ENCODE results near the gene TARBP1. TPM values are rescaled to one million over a fixed set of nuclear protein-coding genes. Genes with fewer than 3 reads are reported as not detected.

TARBP1 gene
- total and polyA plus RNA-seq, 2 of the 13 experiments (the other 11 are each of a cell fraction or from before 2014, with no cell fraction given): 37.7 to 67.0 TPM

- TF ChIP-seq HOXA5 (CRISPR knock-in tag; IDR thresholded peaks at IDR 0.05) (0 out of 2 replicates have a peak, but pooled peaks have one; percentile 31), NR3C1 (CRISPR knock-in tag; IDR thresholded peaks at IDR 0.05) (no peak), CEBPB (IDR thresholded peaks at IDR 0.05; ENCODE audit: borderline replicate concordance, low read depth, low read length) (no peak), KLF16 (CRISPR knock-in tag; IDR thresholded peaks at IDR 0.05) (peak in 1 of 2 experiments; percentile 90; a peak in 2 of 4 replicates), POLR2A (IDR thresholded peaks at IDR 0.05; ENCODE audit: insufficient read depth in 1 of 2, low read depth in 2 of 2, low read length in 2 of 2) (peak; percentile 88), NFYB (CRISPR knock-in tag; IDR thresholded peaks at IDR 0.05) (peak; percentile 38; the same call in 1 of the 2 replicates), ARID5B (CRISPR knock-in tag; IDR thresholded peaks at IDR 0.05) (peak; percentile 57), CTCF (CRISPR knock-in tag; IDR thresholded peaks at IDR 0.05) (peak; percentile 37; the same call in 1 of the 2 replicates), POGZ (CRISPR knock-in tag; IDR thresholded peaks at IDR 0.05) (peak; percentile 87), ZNF709 (CRISPR knock-in tag; IDR thresholded peaks at IDR 0.05) (peak; percentile 90), MAFG (CRISPR knock-in tag; IDR thresholded peaks at IDR 0.05) (peak; percentile 11; the same call in 1 of the 2 replicates), ZNF280B (CRISPR knock-in tag; IDR thresholded peaks at IDR 0.05; ENCODE audit: borderline replicate concordance) (peak; percentile 70), HNRNPUL1 (IDR thresholded peaks at IDR 0.05; ENCODE audit: low read depth, low read length) (no peak), ZNF776 (CRISPR knock-in tag; IDR thresholded peaks at IDR 0.05) (peak; percentile 75; the same call in 1 of the 2 replicates), NR2F6 (IDR thresholded peaks at IDR 0.05) (no peak), NR2F6 (CRISPR knock-in tag; IDR thresholded peaks at IDR 0.05) (0 out of 2 replicates have a peak, but pooled peaks have one; percentile 30), ZNF230 (CRISPR knock-in tag; IDR thresholded peaks at IDR 0.05) (peak; percentile 91), SRSF1 (optimal IDR thresholded peaks at IDR 0.05; ENCODE audit: low read depth, low read length) (peak; percentile 59)
- TF ChIP-seq, protein P1, sequence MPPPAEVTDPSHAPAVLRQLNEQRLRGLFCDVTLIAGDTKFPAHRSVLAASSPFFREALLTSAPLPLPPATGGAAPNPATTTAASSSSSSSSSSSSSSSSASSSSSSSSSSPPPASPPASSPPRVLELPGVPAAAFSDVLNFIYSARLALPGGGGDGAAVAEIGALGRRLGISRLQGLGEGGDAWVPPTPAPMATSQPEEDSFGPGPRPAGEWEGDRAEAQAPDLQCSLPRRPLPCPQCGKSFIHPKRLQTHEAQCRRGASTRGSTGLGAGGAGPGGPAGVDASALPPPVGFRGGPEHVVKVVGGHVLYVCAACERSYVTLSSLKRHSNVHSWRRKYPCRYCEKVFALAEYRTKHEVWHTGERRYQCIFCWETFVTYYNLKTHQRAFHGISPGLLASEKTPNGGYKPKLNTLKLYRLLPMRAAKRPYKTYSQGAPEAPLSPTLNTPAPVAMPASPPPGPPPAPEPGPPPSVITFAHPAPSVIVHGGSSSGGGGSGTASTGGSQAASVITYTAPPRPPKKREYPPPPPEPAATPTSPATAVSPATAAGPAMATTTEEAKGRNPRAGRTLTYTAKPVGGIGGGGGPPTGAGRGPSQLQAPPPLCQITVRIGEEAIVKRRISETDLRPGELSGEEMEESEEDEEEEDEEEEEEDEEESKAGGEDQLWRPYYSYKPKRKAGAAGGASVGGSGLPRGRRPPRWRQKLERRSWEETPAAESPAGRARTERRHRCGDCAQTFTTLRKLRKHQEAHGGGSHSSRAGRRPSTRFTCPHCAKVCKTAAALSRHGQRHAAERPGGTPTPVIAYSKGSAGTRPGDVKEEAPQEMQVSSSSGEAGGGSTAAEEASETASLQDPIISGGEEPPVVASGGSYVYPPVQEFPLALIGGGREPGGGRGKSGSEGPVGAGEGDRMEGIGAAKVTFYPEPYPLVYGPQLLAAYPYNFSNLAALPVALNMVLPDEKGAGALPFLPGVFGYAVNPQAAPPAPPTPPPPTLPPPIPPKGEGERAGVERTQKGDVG (CRISPR knock-in tag; IDR thresholded peaks at IDR 0.05; ENCODE audit: borderline replicate concordance): 0 out of 2 replicates have a peak, but pooled peaks have one; percentile 48
Observed at GRCh38 chr1:234373064-234373958, 105.7 kb downstream of the TARBP1 start, which contains the start of gene COA6 (continued).
